Right lobe of liver (tissue), 6 donors: ENCODE data around the gene SECISBP2. TPM values are rescaled to one million over a fixed set of nuclear protein-coding genes. Genes with fewer than 3 reads are reported as not detected.

ENCODE experiments used
- ATAC-seq, 4 donors: fragments of 200-7000 bp; cut with Tn5 transposase; one replicate each; pipeline ENCODE4 v1.9.1; 2020; ENCODE audit warnings: mild to moderate bottlenecking in 4 of 4, moderate library complexity in 4 of 4
- DNase-seq, 3 donors: peaks; one replicate each; pipeline ENCODE4 v3.0.0-alpha.2; 2020
- H3K27ac ChIP-seq, 3 donors: fragments of 200-600 bp; one replicate each; pipeline ENCODE4 v1.8.0; 2022
- H3K27me3 ChIP-seq, 2 donors: fragments of 200-600 bp; one replicate each; pipeline ENCODE4 v1.8.0; 2022
- H3K36me3 ChIP-seq, 4 donors: fragments of 200-600 bp; sonication (generic) in 1 of 4; one replicate each; pipeline versions ENCODE4 v1.5.1 to v1.8.0; 2017 to 2022; ENCODE audit warnings: control low read depth in 1 of 4
- H3K4me1 ChIP-seq, 4 donors: fragments of 200-600 bp; sonication (generic) in 1 of 4; one replicate each; pipeline versions ENCODE4 v1.5.1 to v1.8.0; 2017 to 2022; ENCODE audit warnings: control low read depth in 1 of 4
- H3K4me3 ChIP-seq, 3 donors: fragments of 200-600 bp; one replicate each; pipeline ENCODE4 v1.8.0; 2022
- H3K9me3 ChIP-seq, 4 donors: fragments of 200-600 bp; sonication (generic) in 1 of 4; one replicate each; pipeline versions ENCODE4 v1.5.1 to v1.8.0; 2017 to 2022; ENCODE audit warnings: control low read depth in 1 of 4
- POLR2A ChIP-seq: fragments of 450-650 bp; IDR thresholded peaks from one replicate; pipeline ENCODE4 v1.6.1; 2017; ENCODE audit warnings: antibody characterized with exemption, mild to moderate bottlenecking
- WGBS: methylation state at CpG from one replicate; pipeline ENCODE4 v1.1.6; 2018; ENCODE audit warnings: low coverage, low lambda C conversion rate; ENCODE audit not compliant: insufficient coverage; ENCODE audit errors: missing lambda C conversion rate; 5-methylcytosine and 5-hydroxymethylcytosine counted together
- intact Hi-C, 2 donors: fragments of 100-400 bp; cut with DNase I; formaldehyde crosslinking; loops; one replicate each; pipeline versions ENCODE4 v1.11.2 to v1.14.1; 2022
- total RNA-seq, 6 experiments: library from RNA; depleted of rRNA in 2 of 6; stranded (reverse); fragments of >200 nt in 2 of 6; fragmentation: NEBNext Ultra II Directional in 3 of 6; extraction: Animal tissue kit (Norgen Biotek cat#: 25700) in 3 of 6; gene quantifications; one replicate each; pipeline versions ENCODE4 v1.1.0 to v1.2.4, GENCODE V29; 2016 to 2023
- TF ChIP-seq, protein P1 (sequence below), 4 donors: fragments of 200-600 bp in 3 of 4; fragments of 450-650 bp in 1 of 4; IDR thresholded peaks; one replicate each; pipeline versions ENCODE4 v1.5.1 to v1.8.0; 2016 to 2022; ENCODE audit warnings: antibody characterized with exemption in 4 of 4, mild to moderate bottlenecking in 2 of 4
- donor health status: DM: no; HTN: yes; CAD: no.
- donor health status: DM: no; HTN: no; CAD: no.
- donor health status: DM: no; HTN: no; CAD: no.
- donor health status: DM: no; HTN: yes; CAD: no.
- donor health status: DM: no; HTN: yes; CAD: no.

The SECISBP2 gene
- total RNA-seq, 6 experiments from 2014 or later: 17.3 to 34.2 (median 26.5) TPM

DNA sequence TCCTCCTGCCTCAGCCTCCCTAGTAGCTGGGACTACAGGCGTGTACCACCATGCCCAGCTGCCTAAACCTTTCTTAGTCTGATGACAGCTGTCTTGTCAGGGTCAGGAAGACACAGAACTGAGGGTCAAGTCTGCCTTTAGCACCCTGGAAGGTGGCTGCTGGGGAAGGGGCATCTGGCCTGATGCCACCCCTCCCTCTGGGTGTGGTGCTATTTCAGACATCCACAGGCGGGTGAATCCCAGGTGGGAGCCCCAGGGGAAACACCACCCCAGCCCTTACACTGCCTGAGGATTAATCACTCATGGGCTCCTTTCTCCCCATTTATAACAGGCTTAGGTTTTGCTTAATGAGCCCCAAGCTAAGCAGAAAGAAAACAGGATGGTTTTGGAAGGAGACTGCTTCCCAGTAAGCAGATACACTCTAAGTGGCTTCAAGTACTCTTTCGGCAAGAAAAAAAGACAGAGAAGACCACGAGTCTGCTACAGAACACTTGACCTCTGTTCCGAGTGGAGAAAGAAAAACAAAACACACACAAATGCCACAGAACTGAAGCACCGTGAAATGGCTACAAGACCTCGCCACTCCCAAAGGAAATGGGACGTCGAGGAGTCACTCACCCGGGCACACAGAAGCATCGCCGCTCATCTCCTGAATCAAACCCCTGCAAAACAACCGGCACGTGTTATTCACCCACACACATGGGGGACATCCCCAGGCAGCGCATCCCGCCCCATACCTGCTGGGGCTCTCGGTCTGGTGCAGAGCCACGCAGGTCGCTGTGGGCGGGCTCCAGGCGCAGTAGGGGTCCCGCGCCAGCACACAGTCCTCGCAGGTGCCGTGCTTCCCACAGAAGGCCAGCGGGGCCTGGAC is 62.4 kb downstream of the SECISBP2 start:
- TF ChIP-seq, protein P1, sequence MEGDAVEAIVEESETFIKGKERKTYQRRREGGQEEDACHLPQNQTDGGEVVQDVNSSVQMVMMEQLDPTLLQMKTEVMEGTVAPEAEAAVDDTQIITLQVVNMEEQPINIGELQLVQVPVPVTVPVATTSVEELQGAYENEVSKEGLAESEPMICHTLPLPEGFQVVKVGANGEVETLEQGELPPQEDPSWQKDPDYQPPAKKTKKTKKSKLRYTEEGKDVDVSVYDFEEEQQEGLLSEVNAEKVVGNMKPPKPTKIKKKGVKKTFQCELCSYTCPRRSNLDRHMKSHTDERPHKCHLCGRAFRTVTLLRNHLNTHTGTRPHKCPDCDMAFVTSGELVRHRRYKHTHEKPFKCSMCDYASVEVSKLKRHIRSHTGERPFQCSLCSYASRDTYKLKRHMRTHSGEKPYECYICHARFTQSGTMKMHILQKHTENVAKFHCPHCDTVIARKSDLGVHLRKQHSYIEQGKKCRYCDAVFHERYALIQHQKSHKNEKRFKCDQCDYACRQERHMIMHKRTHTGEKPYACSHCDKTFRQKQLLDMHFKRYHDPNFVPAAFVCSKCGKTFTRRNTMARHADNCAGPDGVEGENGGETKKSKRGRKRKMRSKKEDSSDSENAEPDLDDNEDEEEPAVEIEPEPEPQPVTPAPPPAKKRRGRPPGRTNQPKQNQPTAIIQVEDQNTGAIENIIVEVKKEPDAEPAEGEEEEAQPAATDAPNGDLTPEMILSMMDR (IDR thresholded peaks at IDR 0.05): no peak
- no peak for TF ChIP-seq POLR2A
- Histone ChIP-seq H3K27ac (no peak overlapping the region), H3K9me3 (no peaks in the 10 kb centered on the region), H3K27me3 (no peaks in the 10 kb centered on the region), H3K4me1 (no peaks in the 10 kb centered on the region), H3K36me3 (no peaks in the 10 kb centered on the region), H3K4me3 (no peak overlapping the region)
- DNase-seq: no peak
- WGBS: 84% methylated on average over 9 of the region's 26 CpGs
- intact Hi-C loops: no loop called here
- ATAC-seq: no peak

DNA sequence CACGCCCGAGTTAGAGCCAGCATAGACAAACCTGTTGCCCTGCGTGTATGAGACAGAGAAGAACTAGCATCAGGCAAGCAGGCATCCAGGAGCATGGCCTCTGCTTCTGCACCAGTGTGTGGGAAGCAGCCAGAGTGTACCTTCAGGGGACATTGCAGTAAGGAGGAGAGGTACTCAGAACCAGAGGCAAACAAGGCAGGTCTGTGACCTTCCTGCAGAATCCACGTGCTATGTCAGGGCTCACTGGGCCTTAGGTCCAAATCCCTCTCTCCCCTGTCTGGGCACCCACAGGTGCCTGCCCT is 63.0 kb downstream of the SECISBP2 start:
- Histone ChIP-seq H3K36me3 (no peaks in the 10 kb centered on the region), H3K27me3 (no peaks in the 10 kb centered on the region), H3K9me3 (no peaks in the 10 kb centered on the region), H3K27ac (no peak overlapping the region), H3K4me3 (no peak overlapping the region), H3K4me1 (peaks cover 0 to 4% (median 2%) of the 10 kb centered on the region in 4 donors)
- DNase-seq (no peak), ATAC-seq (no peak)
- TF ChIP-seq POLR2A: no peak
- TF ChIP-seq, protein P1 (IDR thresholded peaks at IDR 0.05): no peak
- intact Hi-C loops: no loop called here
- 80% methylated on average over 1 of the region's 4 CpGs for WGBS

DNA sequence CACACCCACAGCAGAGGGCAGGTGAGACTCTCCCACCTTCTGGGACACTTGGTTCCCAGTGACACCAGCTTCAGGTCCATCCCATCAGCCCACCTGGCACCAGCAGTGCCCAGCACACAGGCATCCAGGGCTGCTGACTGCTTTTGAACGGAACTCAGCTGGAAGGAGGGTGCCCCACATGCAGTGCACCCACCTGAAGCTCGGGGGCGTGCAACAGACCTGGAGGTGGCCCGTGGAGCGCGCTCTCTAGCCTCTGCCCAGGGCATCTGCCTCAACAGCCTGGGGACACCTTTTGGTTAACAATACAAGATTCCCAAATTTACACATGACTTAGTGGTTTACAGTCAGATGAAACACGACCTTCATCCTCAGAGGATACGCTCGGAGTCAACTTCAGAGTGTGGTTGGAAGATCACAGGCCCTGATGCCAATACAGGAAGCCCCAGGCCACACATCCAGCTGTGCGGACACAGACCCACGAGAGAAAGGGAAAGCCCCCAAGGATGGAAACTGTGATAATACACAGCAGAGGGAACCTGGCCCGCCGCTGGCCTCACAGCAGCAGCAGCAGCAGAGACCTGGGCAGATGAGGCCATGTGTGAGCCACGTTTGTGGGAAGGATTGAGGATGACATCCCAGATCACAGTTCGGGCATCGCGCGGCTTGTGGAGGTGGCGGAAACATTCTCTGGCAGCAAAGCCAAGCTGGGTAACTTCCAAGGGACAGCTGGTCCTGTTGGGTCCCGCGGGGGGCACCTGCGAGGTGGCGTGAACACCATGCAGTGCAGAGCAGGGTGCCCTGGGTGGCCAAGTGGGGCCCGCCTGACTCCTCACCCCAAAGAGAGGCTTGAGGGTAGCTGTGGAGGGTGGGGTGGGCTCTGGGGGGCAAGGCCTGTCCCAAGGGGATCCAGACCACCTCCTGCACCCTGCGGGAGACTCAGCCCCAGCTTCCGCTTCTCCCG is 64.0 kb downstream of the SECISBP2 start:
- no peaks in the 10 kb centered on the region for H3K9me3 ChIP-seq
- no peak overlapping the region for H3K27ac ChIP-seq
- intact Hi-C loops: no loop called here
- ATAC-seq (no peak), DNase-seq (no peak)
- H3K27me3 ChIP-seq: no peaks in the 10 kb centered on the region
- no peaks in the 10 kb centered on the region for H3K36me3 ChIP-seq
- WGBS: 100% methylated on average over 1 of the region's 27 CpGs
- H3K4me3 ChIP-seq: no peak overlapping the region
- H3K4me1 ChIP-seq: peaks cover 0 to 12% (median 6%) of the 10 kb centered on the region in 4 donors
- TF ChIP-seq, protein P1 (IDR thresholded peaks at IDR 0.05): no peak
- TF ChIP-seq POLR2A: no peak

DNA sequence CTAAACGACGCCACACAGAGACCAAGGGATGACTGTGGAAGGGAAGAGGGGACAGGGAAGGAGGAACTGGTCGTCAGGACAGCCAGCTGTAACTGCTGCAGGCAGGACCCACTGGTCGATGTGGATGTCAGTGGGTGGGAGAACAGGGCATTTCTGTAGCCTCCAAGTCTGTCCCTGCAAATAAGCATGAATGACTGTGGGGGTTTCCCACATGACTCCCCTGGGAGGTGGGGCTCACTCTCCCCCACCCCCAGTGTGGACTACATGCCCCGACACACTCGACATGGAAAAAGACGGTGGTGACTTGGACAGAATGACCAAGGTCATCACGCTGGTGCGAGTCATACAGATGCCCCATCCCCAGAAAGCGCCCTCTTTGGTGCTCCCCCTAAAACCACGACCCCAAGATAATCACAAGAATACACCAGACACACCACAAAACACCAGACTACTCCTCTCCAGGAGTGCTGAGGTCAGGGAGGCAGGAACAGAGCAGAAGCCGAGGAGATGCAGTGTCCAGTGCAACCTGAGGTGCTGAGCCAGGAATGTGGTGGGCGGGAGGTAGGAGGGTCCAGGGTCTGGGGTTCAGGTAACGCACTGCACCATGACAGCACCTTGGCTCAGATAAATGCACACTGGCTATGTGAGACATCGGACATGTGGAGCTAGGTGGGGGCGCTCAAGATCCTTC is 64.9 kb downstream of the SECISBP2 start:
- WGBS: 77% methylated on average over 15 of the region's 16 CpGs
- Histone ChIP-seq H3K27me3 (no peaks in the 10 kb centered on the region), H3K36me3 (no peaks in the 10 kb centered on the region), H3K4me1 (peaks cover 0 to 21% (median 10%) of the 10 kb centered on the region in 4 donors), H3K9me3 (no peaks in the 10 kb centered on the region), H3K27ac (no peak overlapping the region), H3K4me3 (no peak overlapping the region)
- DNase-seq (no peak), ATAC-seq (no peak)
- intact Hi-C loops: no loop called here
- TF ChIP-seq POLR2A: no peak
- TF ChIP-seq, protein P1 (IDR thresholded peaks at IDR 0.05): no peak
